ENCODE data around the gene KCNE5.
"Not testable (repeated sequence)": the region's sequence is repeated elsewhere in the genome, so short reads cannot be mapped to it uniquely, and the experiment has no call there.

KCNE5 gene

DNA sequence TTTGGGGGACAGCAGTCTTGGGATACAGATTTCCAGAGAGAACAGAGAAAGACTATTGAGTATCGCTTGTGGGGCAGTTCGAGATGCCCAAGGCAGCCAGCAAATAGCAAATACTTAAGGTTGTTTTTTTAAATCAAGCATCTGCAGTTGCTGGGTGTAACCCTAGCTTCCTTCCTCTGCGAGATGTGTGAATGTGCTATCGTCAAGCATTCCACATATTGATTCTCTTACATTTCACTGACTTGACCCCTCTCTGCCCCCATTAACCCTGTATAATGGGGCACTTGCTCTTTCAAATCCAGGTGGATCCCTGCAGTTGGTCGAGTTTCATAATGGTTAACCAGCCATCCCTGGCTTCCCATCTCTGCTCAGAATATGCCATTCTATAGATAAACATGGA, 23.5 kb downstream of the KCNE5 start:
- DNase-seq (ENCODE audit: low spot score): no peak

DNA sequence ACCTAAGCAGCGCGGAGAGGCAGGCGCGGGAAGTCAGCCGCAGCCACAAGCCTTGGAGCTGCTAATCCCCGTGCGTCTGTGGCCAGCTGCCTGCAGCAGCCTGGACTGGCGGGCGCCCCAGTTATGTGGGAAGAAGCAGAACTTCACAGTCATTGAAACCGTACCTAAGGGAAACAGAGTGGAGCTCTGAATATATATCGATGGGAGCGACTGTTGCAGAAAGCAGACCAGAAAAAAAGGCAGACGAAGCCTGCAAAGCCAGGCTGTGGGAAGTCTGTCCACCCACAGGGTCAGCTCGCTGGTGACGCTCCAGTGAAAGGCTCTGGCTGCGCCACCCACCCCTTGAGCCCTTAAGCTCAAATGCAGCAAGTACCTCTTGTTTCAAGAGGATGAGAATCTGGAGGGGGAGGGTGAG, 24.7 kb downstream of the KCNE5 start:
- no peak for DNase-seq (ENCODE audit: low spot score)

DNA sequence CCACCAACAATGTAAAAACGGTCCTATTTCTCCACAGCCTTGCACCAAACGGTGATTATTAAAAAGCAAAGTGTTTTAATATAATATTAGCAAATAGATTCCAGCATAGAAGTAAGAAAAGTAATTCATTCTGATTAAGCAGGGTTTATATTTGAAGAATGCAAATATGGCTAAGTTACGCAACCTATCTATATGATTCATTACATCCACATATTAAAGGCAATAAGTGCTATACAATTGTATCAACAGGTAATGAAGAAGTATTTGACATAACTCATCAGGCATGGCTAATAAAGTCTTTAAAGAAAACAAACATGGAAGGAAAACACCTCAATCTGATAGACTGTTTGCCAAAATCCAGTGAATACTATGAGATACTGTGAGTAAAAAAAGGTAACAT, 29.0 kb downstream of the KCNE5 start:
- no peak for DNase-seq (ENCODE audit: low spot score)

DNA sequence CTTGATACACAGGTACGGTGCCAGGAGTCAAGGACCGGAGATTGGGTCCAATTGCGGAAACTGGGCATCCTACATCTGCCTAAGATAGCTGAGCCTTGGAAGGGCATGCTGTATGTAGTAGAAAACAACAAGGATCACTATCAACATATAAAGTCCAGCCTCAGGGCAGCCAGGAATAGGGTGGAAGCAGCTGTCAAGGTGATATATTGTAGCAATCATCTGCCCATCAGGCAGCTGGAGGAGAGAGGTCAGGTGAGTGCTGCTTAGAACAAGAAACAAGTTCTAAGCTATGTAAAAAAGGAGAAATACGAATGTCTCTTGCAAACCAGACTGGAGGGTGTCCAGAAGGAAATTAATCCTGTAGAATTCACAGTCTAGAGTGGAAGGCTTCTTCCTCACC, 34.8 kb downstream of the KCNE5 start:
- DNase-seq (ENCODE audit: low spot score): no peak

DNA sequence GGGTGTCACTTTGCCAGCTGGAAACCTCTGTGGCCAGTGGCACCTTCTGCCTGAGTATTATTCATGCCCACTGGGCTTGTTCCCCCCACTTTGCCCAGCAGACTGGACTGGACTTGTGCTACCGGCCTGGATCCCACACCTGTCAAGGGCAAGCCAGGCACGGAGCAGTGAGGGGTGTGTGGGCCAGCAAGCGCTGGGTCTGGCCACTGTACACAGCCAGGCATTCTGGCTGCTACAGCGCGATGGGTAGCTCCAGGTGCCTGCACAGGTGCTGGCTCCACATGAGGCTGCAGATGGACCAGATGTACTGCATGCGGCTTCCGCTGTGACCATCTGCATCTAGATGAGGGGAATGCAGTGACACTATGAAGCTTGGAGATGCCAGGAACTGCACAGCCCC, 39.5 kb downstream of the KCNE5 start:
- no peak for DNase-seq (ENCODE audit: low spot score)

DNA sequence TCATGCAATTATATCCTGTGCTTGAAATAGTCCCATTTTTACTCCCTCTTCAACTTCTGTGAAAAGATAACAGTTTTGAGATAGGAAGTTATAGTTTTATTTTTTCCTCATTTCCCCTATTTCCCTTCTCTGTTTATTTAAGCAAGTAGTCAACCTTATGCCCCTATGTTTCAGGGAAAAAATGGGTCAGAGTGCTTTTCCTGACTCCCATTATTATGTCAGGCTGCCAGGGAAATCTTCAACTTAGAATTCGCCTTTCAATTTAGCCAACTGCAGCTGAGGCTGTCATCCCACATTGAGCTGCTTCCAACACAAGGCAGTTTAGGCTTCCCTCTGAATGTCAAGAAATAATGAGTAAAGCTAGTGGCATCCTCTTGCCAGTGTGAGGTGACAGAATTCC, 46.1 kb downstream of the KCNE5 start:
- DNase-seq (ENCODE audit: low spot score): no peak

DNA sequence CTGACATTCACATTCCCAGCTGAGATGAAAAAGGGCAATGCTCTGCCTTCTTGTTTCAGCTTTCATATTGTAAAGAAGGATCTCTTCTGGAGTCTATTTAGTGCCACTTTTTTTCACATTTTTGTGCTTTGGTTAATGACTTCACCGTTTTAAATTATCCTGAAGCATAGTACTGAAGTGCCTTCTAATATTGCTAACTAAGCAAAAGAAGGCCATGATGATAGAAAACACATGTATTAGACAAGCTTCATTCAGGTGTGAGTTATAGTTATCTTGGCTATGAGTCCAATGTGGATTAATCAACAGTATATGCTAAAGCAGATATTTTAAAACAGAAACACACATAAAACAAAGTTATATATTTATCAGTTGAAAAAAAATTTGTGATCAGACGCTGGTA, 47.9 kb downstream of the KCNE5 start:
- no peak for DNase-seq (ENCODE audit: low spot score)

DNA sequence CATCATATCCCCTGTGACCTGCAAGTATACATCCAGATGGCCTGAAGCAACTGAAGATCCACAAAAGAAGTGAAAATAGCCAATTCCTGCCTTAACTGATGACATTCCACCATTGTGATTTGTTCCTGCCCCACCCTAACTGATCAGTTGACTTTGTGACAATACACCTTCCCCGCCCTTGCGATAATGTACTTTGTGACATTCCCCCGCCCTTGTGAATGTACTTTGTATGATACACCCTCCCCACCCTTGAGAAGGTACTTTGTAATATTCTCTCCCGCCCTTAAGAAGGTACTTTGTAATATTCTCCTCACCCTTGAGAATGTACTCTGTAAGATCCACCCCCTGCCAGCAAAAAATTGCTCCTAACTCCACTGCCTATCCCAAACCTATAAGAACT, 48.9 kb downstream of the KCNE5 start:
- not testable (repeated sequence) for DNase-seq (ENCODE audit: low spot score)
